ENCODE data around the gene OR51D1. TPM values are rescaled to one million over a fixed set of nuclear protein-coding genes. Genes with fewer than 3 reads are reported as not detected.

OR51D1 gene
- total and polyA plus RNA-seq, 2 experiments from 2014 or later, result not detected

- Histone ChIP-seq H3K36me3 (replicated peaks; ENCODE audit: insufficient read depth, low read depth) (no peaks in the 10 kb centered on the region), H3K4me2 (no peak overlapping the region), H3K79me2 (no peaks in the 10 kb centered on the region), H4K20me1 (ENCODE audit: insufficient read depth, poor library complexity, severe bottlenecking) (no peaks in the 10 kb centered on the region), H3K4me3 (no peak overlapping the region), H3K27me3 (no peaks in the 10 kb centered on the region), H3K9me2 (replicated peaks; ENCODE audit: insufficient read depth) (no peaks in the 10 kb centered on the region), H3K27ac (no peak overlapping the region), H3K9me3 (ENCODE audit: low read depth) (no peaks in the 10 kb centered on the region), H2AFZ (no peak overlapping the region), H3K4me1 (ENCODE audit: insufficient read depth) (peaks cover 2% of the 10 kb centered on the region)
- no peak for DNase-seq (ENCODE audit: low spot score)
- no peak for TF ChIP-seq EZH2 (IDR thresholded peaks at IDR 0.05; ENCODE audit: borderline replicate concordance)
- TF ChIP-seq, protein P1, sequence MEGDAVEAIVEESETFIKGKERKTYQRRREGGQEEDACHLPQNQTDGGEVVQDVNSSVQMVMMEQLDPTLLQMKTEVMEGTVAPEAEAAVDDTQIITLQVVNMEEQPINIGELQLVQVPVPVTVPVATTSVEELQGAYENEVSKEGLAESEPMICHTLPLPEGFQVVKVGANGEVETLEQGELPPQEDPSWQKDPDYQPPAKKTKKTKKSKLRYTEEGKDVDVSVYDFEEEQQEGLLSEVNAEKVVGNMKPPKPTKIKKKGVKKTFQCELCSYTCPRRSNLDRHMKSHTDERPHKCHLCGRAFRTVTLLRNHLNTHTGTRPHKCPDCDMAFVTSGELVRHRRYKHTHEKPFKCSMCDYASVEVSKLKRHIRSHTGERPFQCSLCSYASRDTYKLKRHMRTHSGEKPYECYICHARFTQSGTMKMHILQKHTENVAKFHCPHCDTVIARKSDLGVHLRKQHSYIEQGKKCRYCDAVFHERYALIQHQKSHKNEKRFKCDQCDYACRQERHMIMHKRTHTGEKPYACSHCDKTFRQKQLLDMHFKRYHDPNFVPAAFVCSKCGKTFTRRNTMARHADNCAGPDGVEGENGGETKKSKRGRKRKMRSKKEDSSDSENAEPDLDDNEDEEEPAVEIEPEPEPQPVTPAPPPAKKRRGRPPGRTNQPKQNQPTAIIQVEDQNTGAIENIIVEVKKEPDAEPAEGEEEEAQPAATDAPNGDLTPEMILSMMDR (IDR thresholded peaks at IDR 0.05; ENCODE audit: poor library complexity), result no peak
- TF ChIP-seq EZH2phosphoT487 (IDR thresholded peaks at IDR 0.05; ENCODE audit: low read depth, severe bottlenecking, unreplicated experiment), result no peak
- WGBS (ENCODE audit: low lambda C conversion rate, missing lambda C conversion rate), result 85% methylated on average over 2 of the region's 2 CpGs
These were observed 34.5 kb downstream of the OR51D1 start for GRCh38 chr11:4671741-4672140.

- Histone ChIP-seq H3K27ac (no peak overlapping the region), H3K9me2 (replicated peaks; ENCODE audit: insufficient read depth) (no peaks in the 10 kb centered on the region), H4K20me1 (ENCODE audit: insufficient read depth, poor library complexity, severe bottlenecking) (no peaks in the 10 kb centered on the region), H3K36me3 (replicated peaks; ENCODE audit: insufficient read depth, low read depth) (no peaks in the 10 kb centered on the region), H3K27me3 (no peaks in the 10 kb centered on the region), H3K9me3 (ENCODE audit: low read depth) (no peaks in the 10 kb centered on the region), H3K4me1 (ENCODE audit: insufficient read depth) (peaks cover 2% of the 10 kb centered on the region), H3K4me2 (no peak overlapping the region), H3K4me3 (no peak overlapping the region), H3K79me2 (no peaks in the 10 kb centered on the region), H2AFZ (no peak overlapping the region)
- 57% methylated on average over 3 of the region's 3 CpGs for WGBS (ENCODE audit: low lambda C conversion rate, missing lambda C conversion rate)
- TF ChIP-seq EZH2phosphoT487 (IDR thresholded peaks at IDR 0.05; ENCODE audit: low read depth, severe bottlenecking, unreplicated experiment), result no peak
- TF ChIP-seq EZH2 (IDR thresholded peaks at IDR 0.05; ENCODE audit: borderline replicate concordance), result no peak
- TF ChIP-seq, protein P1 (IDR thresholded peaks at IDR 0.05; ENCODE audit: poor library complexity), result no peak
- no peak for DNase-seq (ENCODE audit: low spot score)
These were observed 35.2 kb downstream of the OR51D1 start for GRCh38 chr11:4672470-4672869.

GRCh38 chr11:4673781-4674180 is 36.5 kb downstream of the OR51D1 start:
- Histone ChIP-seq H3K36me3 (replicated peaks; ENCODE audit: insufficient read depth, low read depth) (no peaks in the 10 kb centered on the region), H3K4me3 (no peak overlapping the region), H4K20me1 (ENCODE audit: insufficient read depth, poor library complexity, severe bottlenecking) (no peaks in the 10 kb centered on the region), H2AFZ (no peak overlapping the region), H3K4me2 (no peak overlapping the region), H3K27ac (no peak overlapping the region), H3K4me1 (ENCODE audit: insufficient read depth) (peaks cover 2% of the 10 kb centered on the region), H3K9me3 (ENCODE audit: low read depth) (no peaks in the 10 kb centered on the region), H3K27me3 (no peaks in the 10 kb centered on the region), H3K9me2 (replicated peaks; ENCODE audit: insufficient read depth) (no peaks in the 10 kb centered on the region), H3K79me2 (no peaks in the 10 kb centered on the region)
- 76% methylated on average over 2 of the region's 2 CpGs for WGBS (ENCODE audit: low lambda C conversion rate, missing lambda C conversion rate)
- TF ChIP-seq EZH2phosphoT487 (IDR thresholded peaks at IDR 0.05; ENCODE audit: low read depth, severe bottlenecking, unreplicated experiment), result no peak
- TF ChIP-seq, protein P1 (IDR thresholded peaks at IDR 0.05; ENCODE audit: poor library complexity), result no peak
- DNase-seq (ENCODE audit: low spot score), result no peak

DNA sequence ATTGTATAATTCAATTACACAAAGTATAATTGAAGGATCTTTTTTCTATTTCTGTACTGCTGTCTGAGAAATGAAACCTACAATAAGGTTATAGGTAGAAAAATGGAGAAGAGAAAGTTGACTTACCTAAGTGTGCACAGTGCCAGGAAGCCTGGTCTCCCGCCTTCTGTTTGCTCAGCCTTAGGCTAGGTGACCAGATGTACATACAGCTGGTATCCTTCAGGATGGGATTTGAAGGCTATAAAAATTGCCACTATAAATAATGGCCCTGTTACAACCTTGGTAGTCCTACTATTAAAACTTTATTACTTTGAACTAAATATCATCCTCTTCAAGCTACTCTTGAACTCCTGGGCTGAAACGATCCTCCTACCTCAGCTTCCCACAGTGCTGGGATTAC is 40.7 kb downstream of the OR51D1 start:
- Histone ChIP-seq H3K27me3 (no peaks in the 10 kb centered on the region), H3K27ac (no peak overlapping the region), H3K9me3 (ENCODE audit: low read depth) (no peaks in the 10 kb centered on the region), H3K4me3 (no peak overlapping the region), H3K79me2 (no peaks in the 10 kb centered on the region), H3K36me3 (replicated peaks; ENCODE audit: insufficient read depth, low read depth) (no peaks in the 10 kb centered on the region), H3K4me2 (no peak overlapping the region), H2AFZ (no peak overlapping the region), H3K4me1 (ENCODE audit: insufficient read depth) (no peaks in the 10 kb centered on the region), H3K9me2 (replicated peaks; ENCODE audit: insufficient read depth) (no peaks in the 10 kb centered on the region), H4K20me1 (ENCODE audit: insufficient read depth, poor library complexity, severe bottlenecking) (no peaks in the 10 kb centered on the region)
- no peak for TF ChIP-seq EZH2 (IDR thresholded peaks at IDR 0.05; ENCODE audit: borderline replicate concordance)
- TF ChIP-seq EZH2phosphoT487 (IDR thresholded peaks at IDR 0.05; ENCODE audit: low read depth, severe bottlenecking, unreplicated experiment), result no peak
- TF ChIP-seq, protein P1 (IDR thresholded peaks at IDR 0.05; ENCODE audit: poor library complexity), result no peak
- no peak for DNase-seq (ENCODE audit: low spot score)
- 56% methylated on average over 2 of the region's 2 CpGs for WGBS (ENCODE audit: low lambda C conversion rate, missing lambda C conversion rate)

Measured in hepatocyte (in vitro differentiated cells).